GM19193 (cell line): Measurements from ENCODE around the gene NOL12.

Source experiments
- POLR2A ChIP-seq: IDR thresholded peaks from 4 replicates; pipeline ENCODE4 v1.6.1; 2011; ENCODE audit not compliant: insufficient read depth, insufficient read length; ENCODE audit errors: extremely low read depth

NOL12 gene

DNA sequence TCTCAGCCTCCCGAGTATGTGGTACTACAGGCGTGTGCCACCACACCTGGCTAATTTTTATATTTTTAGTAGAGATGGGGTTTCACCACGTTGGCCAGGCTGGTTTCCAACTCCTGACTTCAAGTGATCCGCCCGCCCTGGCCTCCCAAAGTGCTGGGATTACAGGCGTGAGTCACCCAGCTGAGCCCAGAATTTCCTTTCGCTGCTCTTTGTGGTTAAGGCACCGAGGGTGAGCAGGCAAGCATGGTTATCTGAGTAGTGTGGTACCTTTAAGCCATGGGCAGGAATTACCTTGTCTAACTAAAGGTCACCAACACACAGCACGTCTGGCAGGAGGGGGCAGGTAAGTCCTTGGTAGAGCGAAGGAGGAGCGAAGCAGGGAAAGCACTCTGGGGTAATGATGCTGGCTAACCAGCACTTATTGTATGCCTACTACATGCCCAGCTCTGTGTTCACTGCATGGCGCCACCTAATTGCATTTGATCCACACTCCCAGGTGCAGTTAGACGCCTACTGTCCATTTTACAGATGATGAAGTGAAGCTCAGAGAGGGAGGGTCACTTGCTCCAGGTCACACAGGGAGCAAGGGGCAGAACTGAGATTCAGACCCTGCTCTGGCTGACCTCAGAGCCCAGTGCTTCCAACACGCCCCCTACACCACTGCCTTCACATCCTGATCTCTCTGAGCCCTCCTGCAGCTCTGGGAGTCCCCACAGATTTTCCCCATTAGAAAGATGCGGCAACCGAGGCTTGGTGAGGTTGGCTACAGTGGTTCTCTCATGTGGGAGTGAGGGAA is 56.4 kb downstream of the NOL12 start:
- TF ChIP-seq POLR2A = no peak
